Islet of Langerhans (tissue), 1 donor: ENCODE data around the gene MAP2K3.

ENCODE experiments used
- FAIRE-seq: peaks from one replicate; lab custom pipeline; 2011; peaks lifted over from hg19 to GRCh38; lab: Jason Lieb, UNC

Gene MAP2K3

GRCh38 chr17:21352221-21352980 is 67.9 kb downstream of the MAP2K3 start:
- no peak for FAIRE-seq

GRCh38 chr17:21352981-21353265 is 68.4 kb downstream of the MAP2K3 start:
- FAIRE-seq, result no peak

DNA sequence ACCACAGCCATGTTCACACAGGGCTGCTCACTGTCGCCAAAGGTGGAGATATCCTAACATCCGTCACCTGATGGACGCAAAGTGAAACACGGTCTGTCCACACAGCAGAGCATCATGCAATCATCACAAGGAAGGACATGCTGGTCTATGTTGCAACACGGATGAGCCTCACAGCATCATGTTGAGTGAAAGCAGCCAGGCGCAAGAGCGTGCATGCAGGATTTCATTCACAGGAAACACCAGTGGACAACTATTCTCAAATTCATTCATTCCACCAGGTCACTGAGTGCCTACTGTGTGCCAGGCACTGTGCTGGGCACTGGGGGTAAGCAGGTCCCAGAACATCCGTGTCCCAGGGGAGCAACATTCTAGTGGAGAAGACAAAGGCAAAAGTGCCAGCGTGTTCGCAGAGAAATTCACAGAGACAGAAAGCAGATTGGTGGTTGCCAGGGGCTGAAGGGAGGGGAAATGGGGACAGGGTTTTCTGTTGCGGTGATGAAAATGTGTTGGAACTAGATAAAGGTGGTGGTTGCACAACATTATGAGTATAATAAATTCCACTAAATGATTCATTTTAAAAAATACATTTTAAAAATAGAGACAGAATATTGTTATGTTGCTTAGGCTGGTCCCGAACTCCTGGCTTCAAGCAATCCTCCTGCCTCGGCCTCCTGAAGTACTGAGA is 69.0 kb downstream of the MAP2K3 start:
- FAIRE-seq, result no peak

DNA sequence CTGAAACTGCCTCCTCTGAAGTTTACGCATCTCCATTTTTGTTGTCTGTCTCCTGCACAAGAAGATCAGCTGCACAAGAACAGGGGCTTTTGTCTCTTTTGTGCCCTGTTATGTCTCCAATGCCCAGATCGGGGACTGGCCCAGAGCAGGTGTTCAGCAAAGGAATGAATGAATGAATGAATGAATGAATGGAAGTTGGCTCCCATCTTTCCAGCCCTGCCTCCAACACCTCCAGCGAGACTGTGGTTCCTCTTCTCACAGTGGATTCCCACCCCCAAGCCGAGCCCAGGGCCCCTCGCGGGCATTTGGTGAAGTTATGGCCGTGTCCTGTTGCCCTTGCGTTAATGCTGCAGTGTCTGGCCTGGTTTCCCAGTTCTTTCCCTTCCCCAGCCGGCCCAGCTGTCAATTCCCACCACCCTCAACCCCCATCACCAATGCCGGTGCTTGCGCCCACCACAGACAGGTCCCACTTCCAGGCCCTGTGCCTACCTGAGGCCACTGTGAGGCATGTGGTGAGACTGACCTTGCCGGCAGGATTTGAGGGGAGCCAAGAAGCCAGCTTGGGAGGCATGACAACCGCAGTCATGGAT is 70.4 kb downstream of the MAP2K3 start:
- FAIRE-seq, result no peak

DNA sequence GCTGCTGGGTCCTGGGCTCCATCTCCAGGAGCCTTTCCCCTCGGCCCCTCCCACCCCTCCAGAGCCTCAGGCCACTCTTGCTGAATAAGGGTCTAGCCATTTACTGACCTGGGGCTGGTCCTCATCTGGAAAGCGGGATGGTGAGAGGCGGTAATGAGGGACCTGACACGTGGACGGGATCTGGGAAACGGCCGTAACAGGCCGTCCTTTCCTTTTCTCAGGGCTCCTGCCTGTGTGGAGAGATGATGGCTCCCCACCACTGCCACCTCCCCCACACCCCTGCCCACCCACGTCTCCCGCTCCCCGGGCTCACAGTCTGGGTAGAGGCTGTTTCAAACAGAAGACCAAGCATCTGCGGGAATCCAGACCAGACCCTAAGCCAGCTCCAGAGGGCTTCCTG is 71.1 kb downstream of the MAP2K3 start:
- no peak for FAIRE-seq

GRCh38 chr17:21356537-21357127 is 72.1 kb downstream of the MAP2K3 start:
- FAIRE-seq, result no peak

GRCh38 chr17:21357281-21357680 is 72.8 kb downstream of the MAP2K3 start:
- FAIRE-seq, result no peak

DNA sequence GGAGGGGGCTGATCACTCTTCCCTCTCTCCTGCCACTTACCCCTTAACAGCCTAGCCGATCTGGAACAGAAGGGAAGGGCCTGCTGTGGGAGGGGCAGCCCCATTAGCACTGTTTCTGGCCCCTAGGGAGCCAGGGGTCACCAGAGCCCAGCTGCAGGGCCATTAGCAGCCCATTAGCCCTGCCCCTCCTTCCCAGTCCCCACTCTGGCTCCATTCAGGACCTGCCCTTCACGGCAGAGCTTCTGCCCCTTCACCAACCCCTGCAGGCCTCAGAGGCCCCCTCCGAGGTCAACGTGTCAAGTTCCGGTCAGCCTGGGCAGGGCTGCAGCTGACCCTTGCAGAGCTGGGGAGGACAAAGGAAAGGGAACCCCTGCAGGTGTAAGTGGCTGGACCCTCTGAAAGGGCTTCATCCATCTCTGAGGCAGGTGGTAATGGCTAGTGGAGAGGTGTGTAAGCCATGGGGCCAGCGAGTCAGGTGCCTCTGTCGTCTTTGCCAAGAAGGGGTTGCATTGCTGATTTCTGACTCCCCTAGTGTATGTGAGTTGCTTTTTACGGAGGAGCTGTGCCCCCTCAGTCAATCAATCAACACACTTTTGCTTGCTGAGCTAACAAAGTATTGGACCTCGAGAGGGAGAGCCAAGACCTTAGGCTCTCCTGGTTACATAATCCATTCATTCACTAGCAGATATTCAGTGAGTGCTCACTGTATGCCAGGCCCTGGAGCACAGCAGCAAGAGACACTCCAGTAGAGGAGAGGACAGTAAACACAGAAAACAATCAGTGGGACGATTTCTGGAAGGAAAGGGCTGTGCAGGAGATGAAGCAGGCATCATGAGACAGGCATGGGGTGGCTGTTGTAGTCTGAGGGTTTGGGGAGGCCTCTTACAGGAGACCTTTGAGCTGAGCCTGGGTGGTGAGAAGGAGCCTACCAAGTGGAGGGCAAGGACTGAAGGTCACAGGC is 73.5 kb downstream of the MAP2K3 start:
- no peak for FAIRE-seq

- no peak for FAIRE-seq
These were observed 74.4 kb downstream of the MAP2K3 start for GRCh38 chr17:21358682-21359482.

DNA sequence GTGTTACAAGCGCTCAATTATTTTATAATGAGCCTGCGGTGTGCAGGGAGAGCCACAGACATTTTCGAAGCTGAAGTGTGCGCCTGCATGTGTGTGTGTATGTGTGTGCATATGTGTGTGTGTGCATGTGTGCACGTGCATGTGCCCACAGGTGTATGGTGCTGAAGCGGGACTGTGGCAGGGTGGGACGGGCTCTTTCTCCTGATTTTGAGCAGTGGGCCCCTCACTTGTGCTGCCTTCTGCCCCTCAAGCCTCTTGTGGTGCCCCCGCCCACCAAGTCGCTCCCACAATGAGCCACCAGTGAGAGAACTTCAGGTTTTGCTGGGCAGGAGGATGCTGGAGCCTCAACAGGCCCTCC is 75.0 kb downstream of the MAP2K3 start:
- no peak for FAIRE-seq

DNA sequence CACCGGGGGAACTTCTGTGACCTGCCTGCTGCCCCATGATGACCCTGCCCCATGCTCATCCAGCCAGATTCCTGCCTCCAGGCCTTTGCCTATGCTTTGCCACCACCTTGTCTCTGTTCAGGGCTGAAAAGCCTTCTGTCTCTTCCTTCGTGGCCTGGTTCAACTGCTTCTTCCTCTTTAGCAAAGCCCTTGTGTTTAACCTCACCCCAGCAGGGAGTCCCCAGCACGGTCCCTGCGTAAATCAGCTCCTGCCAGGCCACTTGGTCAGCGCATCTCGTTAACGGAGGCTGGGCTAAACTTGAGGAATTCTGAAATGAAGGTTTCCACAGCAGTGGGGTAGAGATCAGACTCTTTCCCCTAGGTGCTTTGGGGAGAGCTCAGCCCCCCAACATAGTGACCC is 75.5 kb downstream of the MAP2K3 start:
- FAIRE-seq, result no peak

DNA sequence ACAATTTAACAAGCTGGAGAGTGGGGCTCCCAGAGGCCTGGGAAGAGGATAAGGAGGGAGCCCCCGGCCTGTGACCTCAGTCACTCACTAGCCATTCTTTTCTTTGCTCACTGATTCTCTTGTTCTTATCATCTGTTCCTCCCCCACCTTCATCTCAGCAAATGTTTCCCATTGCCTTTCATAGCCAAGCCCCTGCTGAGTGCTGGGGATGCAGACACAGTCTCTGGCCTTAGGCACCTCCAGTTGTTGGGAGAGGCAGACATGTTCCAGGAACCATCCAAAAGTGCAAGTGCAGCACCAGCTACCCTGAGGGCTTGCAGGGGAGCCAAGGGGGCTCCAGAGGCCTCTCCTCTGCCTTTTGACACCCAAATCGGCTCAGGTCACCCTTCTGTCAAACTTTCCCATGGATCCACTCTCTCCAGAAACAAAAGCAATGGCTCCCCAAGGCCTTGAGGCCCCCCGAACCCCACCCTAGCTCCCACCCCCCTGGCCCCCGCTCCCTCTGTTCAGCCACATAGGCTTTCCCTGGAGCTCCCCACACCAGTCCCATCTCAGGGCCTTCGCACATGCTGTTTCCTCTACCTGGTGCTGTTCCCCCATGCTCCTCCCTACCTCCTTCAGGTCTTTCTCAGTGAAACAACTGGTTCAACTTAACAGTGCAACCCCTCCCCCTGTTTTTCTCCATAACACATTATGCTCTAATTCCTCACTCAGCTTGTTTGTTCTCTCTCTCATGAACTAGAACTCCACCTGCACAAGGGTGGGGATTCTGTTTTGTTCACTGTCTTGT is 76.7 kb downstream of the MAP2K3 start:
- FAIRE-seq, result no peak

- no peak for FAIRE-seq
These were observed 77.9 kb downstream of the MAP2K3 start for GRCh38 chr17:21362331-21362931.

DNA sequence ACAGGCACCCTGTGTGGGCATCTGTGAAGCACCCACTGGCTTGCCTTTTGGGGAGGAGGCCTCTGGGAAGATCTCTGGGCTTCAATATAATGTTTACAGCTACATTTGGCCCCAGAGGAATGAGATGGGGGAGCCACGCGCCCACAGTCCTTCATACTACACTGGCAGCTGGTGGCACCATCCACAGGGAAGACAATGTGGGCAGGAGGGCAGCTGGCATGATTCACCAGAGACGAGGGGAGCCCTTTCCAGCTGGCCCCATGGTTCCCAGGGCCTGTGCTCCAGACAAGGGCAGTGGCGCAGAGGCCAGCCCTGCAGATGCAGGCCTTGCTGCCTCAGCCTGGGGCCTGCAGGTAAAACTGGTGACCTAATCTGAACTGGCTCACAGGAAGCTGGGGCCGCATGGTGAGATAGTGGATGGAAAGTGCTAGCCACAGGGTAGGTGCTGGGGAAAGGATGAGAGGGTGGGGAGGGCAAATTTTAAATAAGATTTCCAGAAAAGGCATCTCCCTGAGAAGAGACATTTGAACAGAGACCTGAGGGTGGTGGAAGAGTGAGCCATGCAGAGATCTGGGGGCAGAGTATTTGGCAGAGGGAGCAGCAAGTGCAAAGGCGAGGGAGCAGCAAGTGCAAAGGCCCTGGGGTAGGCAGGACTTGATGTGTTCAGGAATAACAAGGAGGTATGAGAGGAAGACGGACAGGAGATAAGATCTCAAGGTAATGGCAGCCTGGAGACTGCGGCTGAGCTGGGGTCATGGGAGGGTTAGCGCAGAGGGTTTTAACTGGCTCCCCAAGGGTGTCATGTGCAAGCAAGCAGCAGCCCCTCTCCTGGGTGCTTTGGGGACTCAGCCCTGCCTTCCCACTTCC is 79.5 kb downstream of the MAP2K3 start:
- no peak for FAIRE-seq
